HL-60 (cell line): ENCODE measurements around the gene MICAL2.

Source experiments
- DNase-seq, 2 experiments: peaks; one replicate each; pipeline ENCODE4 v3.0.0-alpha.2; 2010 to 2020; ENCODE audit warnings: low read depth in 1 of 2, low spot score in 1 of 2
- H3K27ac ChIP-seq: fragments of 250-450 bp; sonication (Bioruptor Pico); replicated peaks from 2 replicates; pipeline ENCODE4 v1.5.1; 2020; ENCODE audit warnings: mild to moderate bottlenecking, moderate library complexity
- H3K27me3 ChIP-seq: fragments of 250-450 bp; sonication (Bioruptor Pico); 2 replicates; pipeline ENCODE4 v1.5.1; 2021; ENCODE audit warnings: mild to moderate bottlenecking, moderate library complexity; ENCODE audit not compliant: insufficient read depth, poor library complexity, severe bottlenecking
- H3K4me3 ChIP-seq: replicated peaks from 2 replicates; pipeline ENCODE4 v1.5.1; 2011; ENCODE audit warnings: mild to moderate bottlenecking, control low read depth, low read length; ENCODE audit not compliant: insufficient read depth
- CTCF ChIP-seq: IDR thresholded peaks from one replicate; pipeline ENCODE4 v1.5.1; 2011; ENCODE audit warnings: low read length, control low read depth, inconsistent platforms; ENCODE audit not compliant: insufficient read depth
- GABPA ChIP-seq: IDR thresholded peaks from 2 replicates; pipeline ENCODE4 v1.6.1; 2012; ENCODE audit warnings: low read depth
- POLR2AphosphoS5 ChIP-seq: IDR thresholded peaks from 2 replicates; pipeline ENCODE4 v1.6.1; 2012; ENCODE audit warnings: low read depth
- REST ChIP-seq: IDR thresholded peaks from 2 replicates; pipeline ENCODE4 v1.6.1; 2012; ENCODE audit warnings: low read depth; ENCODE audit not compliant: insufficient replicate concordance
- SPI1 ChIP-seq: IDR thresholded peaks from 2 replicates; pipeline ENCODE4 v1.6.1; 2012; ENCODE audit warnings: low read depth, mild to moderate bottlenecking, borderline replicate concordance

Gene MICAL2

DNA sequence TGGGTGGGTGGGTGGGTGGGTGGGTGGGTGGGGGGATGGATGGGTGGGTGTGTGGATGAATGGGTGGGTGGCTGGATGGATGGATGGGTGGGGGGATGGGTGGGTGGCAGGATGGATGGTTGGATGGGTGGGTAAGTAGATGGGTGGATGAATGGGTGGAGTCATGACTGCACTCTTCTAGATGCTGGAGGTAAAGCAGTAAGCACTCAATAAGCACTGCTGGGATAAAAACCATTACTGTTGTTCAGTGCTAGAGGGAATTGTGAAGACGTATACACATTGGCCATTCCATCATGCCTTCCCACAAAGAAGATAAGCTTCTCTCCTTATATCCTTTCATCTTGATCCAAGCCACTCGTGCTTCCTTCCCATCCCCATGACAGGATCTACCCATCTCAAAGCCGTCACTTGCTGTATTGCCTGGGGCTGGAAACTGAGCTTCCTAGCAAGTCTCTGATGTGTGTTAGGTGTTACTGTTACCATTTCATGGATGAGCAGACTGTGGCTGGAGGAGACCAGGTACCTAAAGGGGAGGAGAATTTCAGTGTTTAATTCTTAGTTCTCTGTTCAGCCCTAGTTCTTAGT, 74.8 kb downstream of the MICAL2 start:
- no peak overlapping the region for H3K4me3 ChIP-seq
- H3K27me3 ChIP-seq = no peaks in the 10 kb centered on the region
- H3K27ac ChIP-seq = no peak overlapping the region
- no peak for TF ChIP-seq REST
- no peak for TF ChIP-seq POLR2AphosphoS5
- no peak for TF ChIP-seq SPI1
- no peak for DNase-seq

- H3K4me3 ChIP-seq = no peak overlapping the region
- no peaks in the 10 kb centered on the region for H3K27me3 ChIP-seq
- H3K27ac ChIP-seq = no peak overlapping the region
- DNase-seq = no peak
- no peak for TF ChIP-seq SPI1
- no peak for TF ChIP-seq POLR2AphosphoS5
- no peak for TF ChIP-seq GABPA
- TF ChIP-seq CTCF = no peak
- no peak for TF ChIP-seq REST
Observed at GRCh38 chr11:12185914-12186313, 75.5 kb downstream of the MICAL2 start.

- TF ChIP-seq CTCF (no peak), SPI1 (no peak), POLR2AphosphoS5 (no peak), REST (no peak), GABPA (no peak)
- H3K4me3 ChIP-seq = no peak overlapping the region
- no peak overlapping the region for H3K27ac ChIP-seq
- H3K27me3 ChIP-seq = no peaks in the 10 kb centered on the region
- no peak for DNase-seq
Observed at GRCh38 chr11:12186701-12187100, 76.3 kb downstream of the MICAL2 start.

DNA sequence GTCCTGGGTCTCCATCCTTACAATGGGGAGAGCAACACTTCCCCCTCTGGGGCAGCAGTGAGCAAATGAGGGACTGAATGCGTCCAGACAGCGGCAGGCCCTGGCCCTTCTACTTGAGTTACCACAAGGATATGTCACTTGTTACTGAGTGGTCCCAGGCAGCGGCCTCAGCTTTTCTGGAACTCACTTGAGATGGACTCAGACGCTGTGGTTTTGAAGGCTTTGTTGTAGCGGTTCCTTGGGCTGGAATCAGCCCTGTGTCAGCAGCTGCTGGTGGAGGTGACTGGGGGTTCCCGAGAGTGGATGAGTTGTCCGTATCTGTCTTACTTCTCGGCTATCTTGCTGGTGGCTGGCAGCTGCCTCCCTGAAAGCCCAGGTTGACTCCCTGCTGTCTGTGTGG, 77.0 kb downstream of the MICAL2 start:
- no peak for DNase-seq
- TF ChIP-seq SPI1 (no peak), GABPA (no peak), REST (no peak), POLR2AphosphoS5 (no peak), CTCF (no peak)
- Histone ChIP-seq H3K27me3 (no peaks in the 10 kb centered on the region), H3K27ac (no peak overlapping the region), H3K4me3 (no peak overlapping the region)
